NK-92 treated with Interleukin-12 subunit alpha and Interleukin-12 subunit beta, amount 100 ng/mL, for 24 hours (cell line): ENCODE data around the gene RAPGEFL1.
"Not testable (repeated sequence)": the region's sequence is repeated elsewhere in the genome, so short reads cannot be mapped to it uniquely, and the experiment has no call there.

ENCODE experiments used
- DNase-seq: peaks from one replicate; lab custom pipeline; 2025; lab: John Stamatoyannopoulos, UW

Gene RAPGEFL1

GRCh38 chr17:40174514-40174913 lies 2.8 kb upstream of the RAPGEFL1 start:
- no peak for DNase-seq

GRCh38 chr17:40175928-40176753 lies 1.1 kb upstream of the RAPGEFL1 start:
- DNase-seq = no peak

- DNase-seq = no peak
These were observed 538 bp upstream of the RAPGEFL1 start for GRCh38 chr17:40176754-40177110.

- DNase-seq = no peak
These were observed 841 bp downstream of the RAPGEFL1 start for GRCh38 chr17:40178021-40178601.

GRCh38 chr17:40178660-40179059 lies 1.4 kb downstream of the RAPGEFL1 start:
- no peak for DNase-seq

GRCh38 chr17:40179923-40180659 lies 2.8 kb downstream of the RAPGEFL1 start:
- no peak for DNase-seq

- no peak for DNase-seq
These were observed 3.4 kb downstream of the RAPGEFL1 start for GRCh38 chr17:40180694-40181093.

GRCh38 chr17:40181205-40181604 lies 3.9 kb downstream of the RAPGEFL1 start:
- DNase-seq = no peak

GRCh38 chr17:40182606-40183005 lies 5.3 kb downstream of the RAPGEFL1 start:
- no peak for DNase-seq

GRCh38 chr17:40187238-40187637 lies 10.0 kb downstream of the RAPGEFL1 start:
- no peak for DNase-seq

GRCh38 chr17:40188694-40189093 lies 11.4 kb downstream of the RAPGEFL1 start:
- DNase-seq = no peak

- no peak for DNase-seq
These were observed 13.1 kb downstream of the RAPGEFL1 start for GRCh38 chr17:40190197-40191021.

GRCh38 chr17:40191237-40192208 lies 14.3 kb downstream of the RAPGEFL1 start:
- DNase-seq = no peak

- DNase-seq = no peak
These were observed 15.7 kb downstream of the RAPGEFL1 start for GRCh38 chr17:40192961-40193360.

GRCh38 chr17:40194821-40195220 lies 17.6 kb downstream of the RAPGEFL1 start:
- DNase-seq = no peak

GRCh38 chr17:40197550-40197949 lies 20.3 kb downstream of the RAPGEFL1 start:
- no peak for DNase-seq

GRCh38 chr17:40197965-40198456 lies 20.7 kb downstream of the RAPGEFL1 start:
- DNase-seq = not testable (repeated sequence)

GRCh38 chr17:40198576-40198975 lies 21.3 kb downstream of the RAPGEFL1 start:
- no peak for DNase-seq

GRCh38 chr17:40203131-40203530 lies 25.9 kb downstream of the RAPGEFL1 start:
- DNase-seq = no peak

- DNase-seq = not testable (repeated sequence)
These were observed 28.9 kb downstream of the RAPGEFL1 start for GRCh38 chr17:40206193-40206592.
